Mesenchymal stem cell (in vitro differentiated cells and primary cell): ENCODE results near the gene INPP5E.
A peak's percentile ranks its signal among the peaks of the same experiment; 100 is the strongest.

ENCODE experiments used
- DNase-seq: peaks from one replicate; pipeline ENCODE4 v3.0.0-alpha.2; 2013
- H2AFZ ChIP-seq: one replicate; pipeline ENCODE4 v1.6.1; 2013; ENCODE audit warnings: low read depth, mild to moderate bottlenecking, control low read depth, inconsistent platforms, low read length, moderate library complexity
- H2AK5ac ChIP-seq: 2 replicates; pipeline ENCODE4 v1.6.1; 2013; ENCODE audit warnings: low read length, moderate library complexity, mild to moderate bottlenecking, inconsistent platforms; ENCODE audit not compliant: severe bottlenecking
- H2BK120ac ChIP-seq: one replicate; pipeline ENCODE4 v1.6.1; 2013; ENCODE audit warnings: low read depth, mild to moderate bottlenecking, inconsistent platforms, low read length, moderate library complexity
- H2BK12ac ChIP-seq, 2 experiments: one replicate each; pipeline ENCODE4 v1.6.1; 2013; ENCODE audit warnings: inconsistent platforms in 2 of 2, low read length in 2 of 2, mild to moderate bottlenecking in 2 of 2, moderate library complexity in 2 of 2, control low read depth in 1 of 2
- H2BK15ac ChIP-seq: one replicate; pipeline ENCODE4 v1.6.1; 2013; ENCODE audit warnings: mild to moderate bottlenecking, low read depth, inconsistent platforms; ENCODE audit not compliant: poor library complexity, severe bottlenecking
- H2BK5ac ChIP-seq: 2 replicates; pipeline ENCODE4 v1.6.1; 2013; ENCODE audit warnings: low read depth, mild to moderate bottlenecking, low read length, control low read depth, inconsistent platforms; ENCODE audit not compliant: poor library complexity, severe bottlenecking
- H3K14ac ChIP-seq, 2 experiments: one replicate each; pipeline ENCODE4 v1.6.1; 2013; ENCODE audit warnings: inconsistent platforms in 2 of 2, low read length in 2 of 2, control low read depth in 1 of 2, mild to moderate bottlenecking in 1 of 2, moderate library complexity in 1 of 2
- H3K18ac ChIP-seq, 2 experiments: one replicate each; pipeline ENCODE4 v1.6.1; 2013; ENCODE audit warnings: inconsistent platforms in 2 of 2, low read length in 2 of 2, control low read depth in 1 of 2, low read depth in 1 of 2, mild to moderate bottlenecking in 1 of 2
- H3K23ac ChIP-seq, 2 experiments: one replicate each; pipeline ENCODE4 v1.6.1; 2013; ENCODE audit warnings: inconsistent platforms in 2 of 2, low read length in 2 of 2, mild to moderate bottlenecking in 2 of 2, moderate library complexity in 2 of 2, control low read depth in 1 of 2
- H3K27ac ChIP-seq: 2 replicates; pipeline ENCODE4 v1.5.1; 2013; ENCODE audit warnings: mild to moderate bottlenecking, moderate library complexity, low read length, control low read depth, inconsistent platforms; ENCODE audit not compliant: poor library complexity, severe bottlenecking
- H3K27me3 ChIP-seq, 2 experiments: 2 replicates each; pipeline versions ENCODE4 v1.6.1 to v1.7.0; 2013; ENCODE audit warnings: low read length in 2 of 2, mild to moderate bottlenecking in 2 of 2, moderate library complexity in 2 of 2, control low read depth in 1 of 2, inconsistent platforms in 1 of 2; ENCODE audit not compliant: control insufficient read depth in 1 of 2, insufficient read depth in 1 of 2
- H3K36me3 ChIP-seq, 2 experiments: 2 replicates each; pipeline versions ENCODE4 v1.6.1 to v1.7.0; 2013; ENCODE audit warnings: low read length in 2 of 2, control low read depth in 1 of 2, inconsistent platforms in 1 of 2, low read depth in 1 of 2, mild to moderate bottlenecking in 1 of 2; ENCODE audit not compliant: insufficient read depth in 2 of 2, control insufficient read depth in 1 of 2
- H3K4ac ChIP-seq, 2 experiments: one replicate each; pipeline ENCODE4 v1.6.1; 2013; ENCODE audit warnings: inconsistent platforms in 2 of 2, low read length in 2 of 2, mild to moderate bottlenecking in 2 of 2, moderate library complexity in 2 of 2, control low read depth in 1 of 2, low read depth in 1 of 2
- H3K4me1 ChIP-seq: 2 replicates; pipeline ENCODE4 v1.6.1; 2013; ENCODE audit warnings: low read depth, low read length, control low read depth; ENCODE audit not compliant: control insufficient read depth, insufficient read depth
- H3K4me2 ChIP-seq: 2 replicates; pipeline ENCODE4 v1.6.1; 2013; ENCODE audit warnings: low read length, mild to moderate bottlenecking, inconsistent platforms; ENCODE audit not compliant: poor library complexity, severe bottlenecking
- H3K4me3 ChIP-seq, 2 experiments: 2 replicates each; pipeline versions ENCODE4 v1.5.1 to v1.7.0; 2013; ENCODE audit warnings: low read length in 2 of 2, mild to moderate bottlenecking in 2 of 2, control low read depth in 1 of 2, low read depth in 1 of 2; ENCODE audit not compliant: insufficient read depth in 1 of 2
- H3K79me1 ChIP-seq: replicated peaks from 2 replicates; pipeline ENCODE4 v1.6.1; 2013; ENCODE audit warnings: mild to moderate bottlenecking, control low read depth, low read length, inconsistent platforms; ENCODE audit not compliant: poor library complexity, severe bottlenecking
- H3K9ac ChIP-seq: 2 replicates; pipeline ENCODE4 v1.7.0; 2013; ENCODE audit warnings: mild to moderate bottlenecking, low read length, moderate library complexity
- H3K9me3 ChIP-seq: 2 replicates; pipeline ENCODE4 v1.7.0; 2013; ENCODE audit warnings: mild to moderate bottlenecking, low read length; ENCODE audit not compliant: control insufficient read depth
- H4K8ac ChIP-seq: one replicate; pipeline ENCODE4 v1.6.1; 2013; ENCODE audit warnings: inconsistent platforms, mild to moderate bottlenecking, low read length, moderate library complexity
- H4K91ac ChIP-seq: one replicate; pipeline ENCODE4 v1.6.1; 2013; ENCODE audit warnings: mild to moderate bottlenecking, low read length, inconsistent platforms
- WGBS: methylation state at CpG from one replicate; pipeline ENCODE4 v1.1.7; 2013; ENCODE audit warnings: mixed read lengths; 5-methylcytosine and 5-hydroxymethylcytosine counted together

The INPP5E gene

DNA sequence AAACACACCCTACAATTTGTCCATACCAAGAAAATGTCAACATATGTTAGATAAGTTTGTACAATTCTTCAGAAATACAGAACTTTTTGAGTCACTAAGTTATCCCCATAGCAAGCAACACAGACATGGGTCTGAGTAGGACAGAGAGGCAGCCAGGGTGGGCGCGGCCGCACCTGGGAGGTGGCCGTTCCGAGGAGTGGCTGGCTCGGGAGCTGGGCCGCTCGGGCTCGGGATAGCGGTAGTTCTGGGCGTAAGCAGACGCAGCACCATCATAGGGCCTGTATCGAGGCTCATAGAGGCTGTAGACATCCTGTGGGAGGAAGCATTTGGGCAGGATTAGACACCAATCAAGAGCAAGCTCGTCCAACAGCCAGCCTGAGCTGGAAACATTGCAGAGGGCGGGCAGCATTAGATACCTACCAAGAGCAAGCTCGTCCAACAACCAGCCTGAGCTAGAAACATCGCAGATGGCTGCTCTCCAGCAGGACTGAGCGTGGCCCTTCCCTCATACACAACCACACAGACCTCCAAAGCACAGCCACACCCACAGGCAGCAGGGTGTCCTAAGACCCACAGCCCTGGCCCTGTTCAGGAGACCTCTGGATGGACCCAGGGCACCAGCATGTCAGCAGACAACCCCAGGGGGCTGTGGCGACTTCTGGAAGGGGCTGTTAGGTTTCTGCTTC is 32.3 kb upstream of the INPP5E start:
- no peaks in the 10 kb centered on the region for H3K27me3 ChIP-seq
- H3K9ac ChIP-seq = no peak overlapping the region
- DNase-seq = no peak
- no peak overlapping the region for H3K23ac ChIP-seq
- no peak overlapping the region for H4K8ac ChIP-seq
- H3K18ac ChIP-seq = no peak overlapping the region
- peaks cover 87 to 100% of the 10 kb centered on the region in 2 experiments for H3K36me3 ChIP-seq
- no peak overlapping the region for H2AK5ac ChIP-seq
- no peak overlapping the region for H3K4me2 ChIP-seq
- H3K4me1 ChIP-seq = peaks cover 4% of the 10 kb centered on the region
- H2AFZ ChIP-seq = no peak overlapping the region
- no peak overlapping the region for H3K4ac ChIP-seq
- H2BK15ac ChIP-seq = no peak overlapping the region
- H2BK12ac ChIP-seq = no peak overlapping the region
- H4K91ac ChIP-seq = no peak overlapping the region
- WGBS = 96% methylated on average over 19 of the region's 19 CpGs
- H2BK120ac ChIP-seq = no peak overlapping the region
- peaks cover 58% of the 10 kb centered on the region for H3K79me1 ChIP-seq
- no peak overlapping the region for H3K14ac ChIP-seq
- H2BK5ac ChIP-seq = no peak overlapping the region
- no peak overlapping the region for H3K27ac ChIP-seq
- H3K4me3 ChIP-seq = no peak overlapping the region
- H3K9me3 ChIP-seq = no peaks in the 10 kb centered on the region

DNA sequence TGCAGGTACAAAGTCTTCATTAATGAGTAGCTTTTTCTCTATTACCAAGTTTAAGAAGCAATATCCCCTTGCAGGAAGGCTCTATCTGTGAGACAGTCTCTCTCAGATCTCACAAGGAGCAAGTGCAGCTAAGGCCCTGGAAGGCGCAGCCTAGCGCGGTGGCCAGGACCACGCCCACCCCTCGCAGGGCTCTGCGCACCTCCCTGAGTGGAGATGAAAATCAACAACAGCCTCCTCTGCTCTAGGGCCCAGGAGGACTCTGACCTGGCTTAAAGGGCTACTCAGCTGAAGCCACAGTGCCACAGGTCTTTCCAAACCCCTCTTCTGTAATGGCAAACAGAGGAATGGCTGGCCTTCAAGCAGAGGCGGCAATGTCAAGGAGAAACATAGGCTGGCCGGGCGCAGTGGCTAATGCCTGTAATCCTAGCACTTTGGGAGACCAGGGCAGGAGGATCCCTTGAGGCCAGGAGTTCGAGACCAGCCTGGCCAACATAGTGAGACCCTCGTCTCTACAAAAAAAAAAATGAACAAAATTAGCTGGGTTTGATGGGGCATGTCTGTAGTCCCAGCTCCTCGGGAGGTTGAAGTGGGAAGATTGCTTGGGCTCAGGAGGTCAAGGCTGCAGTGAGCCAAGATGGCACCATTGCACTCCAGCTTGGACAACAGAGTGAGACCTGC is 31.3 kb upstream of the INPP5E start:
- Histone ChIP-seq H2BK12ac (no peak overlapping the region), H2BK120ac (no peak overlapping the region), H3K9me3 (no peaks in the 10 kb centered on the region), H2AK5ac (no peak overlapping the region), H3K4ac (no peak overlapping the region), H3K9ac (no peak overlapping the region), H3K23ac (no peak overlapping the region), H2AFZ (no peak overlapping the region), H4K91ac (no peak overlapping the region), H3K18ac (no peak overlapping the region), H3K14ac (no peak overlapping the region), H3K4me1 (peaks cover 6% of the 10 kb centered on the region), H3K79me1 (peaks cover 56% of the 10 kb centered on the region), H3K36me3 (peaks cover 87 to 100% of the 10 kb centered on the region in 2 experiments), H4K8ac (no peak overlapping the region), H3K27ac (no peak overlapping the region), H2BK15ac (no peak overlapping the region), H3K4me2 (no peak overlapping the region), H3K4me3 (no peak overlapping the region), H2BK5ac (no peak overlapping the region), H3K27me3 (no peaks in the 10 kb centered on the region)
- WGBS = 98% methylated on average over 12 of the region's 12 CpGs
- no peak for DNase-seq

DNA sequence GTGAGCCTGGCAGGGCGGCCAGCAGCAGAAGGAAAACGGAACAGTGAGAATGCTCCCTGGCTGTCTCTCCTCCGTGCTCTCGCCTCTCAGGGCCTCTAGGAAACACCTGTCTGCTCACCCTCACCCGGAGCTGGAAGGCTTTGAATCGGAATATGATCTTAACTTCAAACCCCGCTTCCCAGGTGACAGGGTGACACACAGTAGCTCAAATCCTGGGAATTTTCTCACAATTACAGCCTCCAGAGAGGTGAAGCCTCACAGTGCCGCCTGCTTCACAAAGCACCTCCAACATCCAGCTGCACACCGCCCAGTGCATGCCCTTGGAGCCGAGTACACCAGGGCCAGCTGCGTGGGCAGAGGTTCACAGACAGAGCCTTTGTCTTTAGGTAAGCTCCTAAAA is 30.7 kb upstream of the INPP5E start:
- H3K4me3 ChIP-seq = no peak overlapping the region
- no peak overlapping the region for H3K23ac ChIP-seq
- no peak overlapping the region for H3K4ac ChIP-seq
- H3K36me3 ChIP-seq = peaks cover 87 to 100% of the 10 kb centered on the region in 2 experiments
- no peak overlapping the region for H2BK15ac ChIP-seq
- H2AK5ac ChIP-seq = no peak overlapping the region
- no peaks in the 10 kb centered on the region for H3K27me3 ChIP-seq
- no peak overlapping the region for H2AFZ ChIP-seq
- peaks cover 6% of the 10 kb centered on the region for H3K4me1 ChIP-seq
- H3K27ac ChIP-seq = no peak overlapping the region
- WGBS = 96% methylated on average over 11 of the region's 11 CpGs
- H3K14ac ChIP-seq = no peak overlapping the region
- H2BK5ac ChIP-seq = no peak overlapping the region
- H3K79me1 ChIP-seq = peaks cover 56% of the 10 kb centered on the region
- no peak overlapping the region for H2BK120ac ChIP-seq
- no peak overlapping the region for H4K8ac ChIP-seq
- no peak overlapping the region for H3K4me2 ChIP-seq
- H4K91ac ChIP-seq = no peak overlapping the region
- no peak overlapping the region for H3K18ac ChIP-seq
- DNase-seq = no peak
- no peak overlapping the region for H2BK12ac ChIP-seq
- H3K9ac ChIP-seq = no peak overlapping the region
- H3K9me3 ChIP-seq = no peaks in the 10 kb centered on the region

DNA sequence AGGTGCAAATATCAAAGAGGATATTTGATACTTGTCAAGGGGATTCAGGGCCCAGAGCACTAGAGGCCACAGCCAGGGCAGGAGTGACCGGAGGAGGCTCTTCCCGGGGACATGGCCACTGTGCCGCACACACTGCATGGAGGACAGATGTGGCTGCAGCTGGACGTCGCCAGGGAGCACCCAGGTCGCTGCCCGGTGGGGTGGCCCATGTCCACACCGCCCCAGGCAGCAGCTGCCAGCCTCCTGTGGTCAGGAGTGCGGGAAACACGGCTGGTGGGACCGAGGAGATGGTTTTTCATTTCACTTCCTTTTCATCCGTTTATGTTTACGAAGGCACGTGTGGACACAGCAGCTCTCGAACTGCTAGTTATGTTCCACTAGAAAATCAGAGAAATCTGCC is 28.1 kb upstream of the INPP5E start:
- H3K4me2 ChIP-seq = no peak overlapping the region
- H3K9me3 ChIP-seq = no peaks in the 10 kb centered on the region
- H2BK120ac ChIP-seq = no peak overlapping the region
- H4K8ac ChIP-seq = no peak overlapping the region
- peaks cover 6% of the 10 kb centered on the region for H3K4me1 ChIP-seq
- no peak overlapping the region for H3K23ac ChIP-seq
- no peak overlapping the region for H3K14ac ChIP-seq
- no peak overlapping the region for H3K4ac ChIP-seq
- no peak overlapping the region for H3K4me3 ChIP-seq
- H3K18ac ChIP-seq = no peak overlapping the region
- no peak overlapping the region for H2BK5ac ChIP-seq
- H3K79me1 ChIP-seq = peaks cover 53% of the 10 kb centered on the region
- peak overlapping the region; percentile 52 for H4K91ac ChIP-seq
- DNase-seq = no peak
- H3K27me3 ChIP-seq = no peaks in the 10 kb centered on the region
- WGBS = 96% methylated on average over 15 of the region's 15 CpGs
- no peak overlapping the region for H2BK12ac ChIP-seq
- no peak overlapping the region for H2AK5ac ChIP-seq
- H3K36me3 ChIP-seq = peaks cover 85 to 100% of the 10 kb centered on the region in 2 experiments
- H3K9ac ChIP-seq = no peak overlapping the region
- no peak overlapping the region for H2AFZ ChIP-seq
- H3K27ac ChIP-seq = no peak overlapping the region
- no peak overlapping the region for H2BK15ac ChIP-seq
